ENCODE data around the gene WASHC3.
"Not testable (repeated sequence)": the region's sequence is repeated elsewhere in the genome, so short reads cannot be mapped to it uniquely, and the experiment has no call there.

Gene WASHC3

GRCh38 chr12:102061560-102062418 is at the start of gene WASHC3:
TSS of gene WASHC3 (minus strand) at chr12:102061991. CDS start at chr12:102061962, 29 bp downstream.
- DNase-seq (ENCODE audit: low spot score): peak; percentile 97

- DNase-seq (ENCODE audit: low spot score): no peak
Measured at GRCh38 chr12:102110782-102111181, 49.0 kb upstream of the WASHC3 start.

DNA sequence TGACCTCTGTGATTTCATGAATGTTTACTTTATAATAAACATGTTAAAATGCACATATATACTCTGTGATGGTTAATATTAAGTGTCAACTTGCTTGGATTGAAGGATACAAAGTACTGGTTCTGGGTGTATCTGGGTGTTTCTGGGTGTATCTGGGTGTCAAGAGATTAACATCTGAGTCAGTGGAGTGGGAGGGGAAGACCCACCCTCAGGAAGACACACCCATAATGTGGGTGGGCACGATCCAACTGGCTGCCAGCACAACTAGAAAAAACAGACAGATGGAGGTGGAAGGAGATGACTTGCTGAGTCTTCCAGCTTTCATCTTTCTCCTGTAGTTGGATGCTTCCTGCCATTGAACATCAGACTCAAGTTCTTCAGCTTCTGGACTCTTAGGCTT is 46.2 kb upstream of the WASHC3 start:
- no peak for DNase-seq (ENCODE audit: low spot score)

- no peak for DNase-seq (ENCODE audit: low spot score)
Measured at GRCh38 chr12:102106905-102107304, 45.1 kb upstream of the WASHC3 start.

GRCh38 chr12:102096855-102097254 is 35.1 kb upstream of the WASHC3 start:
- peak; percentile 65 for DNase-seq (ENCODE audit: low spot score)

DNA sequence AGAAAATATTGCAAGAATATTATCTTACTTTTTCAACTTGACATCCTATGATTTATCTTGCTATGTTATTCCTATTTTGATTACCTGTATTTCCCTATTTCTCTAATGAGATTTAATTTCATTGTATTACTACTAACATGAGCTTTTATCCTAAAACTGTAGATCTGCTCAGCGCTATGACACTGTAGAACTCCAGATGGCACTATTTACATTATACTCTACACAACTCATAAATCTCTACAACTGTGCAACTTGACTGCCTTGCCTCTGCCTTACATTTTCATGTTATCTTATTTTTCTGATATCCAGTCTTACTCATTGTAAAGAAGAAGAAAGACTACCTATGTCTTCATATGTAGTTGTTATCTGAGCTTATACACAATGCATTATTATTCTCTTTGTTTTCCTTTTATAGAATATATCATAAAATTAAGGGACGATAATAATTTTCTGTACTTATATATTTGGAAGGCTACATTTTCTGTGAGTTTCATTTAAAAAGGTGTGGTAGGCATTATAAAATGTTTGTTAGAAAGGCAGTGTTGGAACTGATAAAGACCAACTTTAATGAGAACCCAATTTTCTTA is 34.0 kb upstream of the WASHC3 start:
- peak; percentile 37 for DNase-seq (ENCODE audit: low spot score)

GRCh38 chr12:102093319-102093718 is 31.5 kb upstream of the WASHC3 start:
- no peak for DNase-seq (ENCODE audit: low spot score)

DNA sequence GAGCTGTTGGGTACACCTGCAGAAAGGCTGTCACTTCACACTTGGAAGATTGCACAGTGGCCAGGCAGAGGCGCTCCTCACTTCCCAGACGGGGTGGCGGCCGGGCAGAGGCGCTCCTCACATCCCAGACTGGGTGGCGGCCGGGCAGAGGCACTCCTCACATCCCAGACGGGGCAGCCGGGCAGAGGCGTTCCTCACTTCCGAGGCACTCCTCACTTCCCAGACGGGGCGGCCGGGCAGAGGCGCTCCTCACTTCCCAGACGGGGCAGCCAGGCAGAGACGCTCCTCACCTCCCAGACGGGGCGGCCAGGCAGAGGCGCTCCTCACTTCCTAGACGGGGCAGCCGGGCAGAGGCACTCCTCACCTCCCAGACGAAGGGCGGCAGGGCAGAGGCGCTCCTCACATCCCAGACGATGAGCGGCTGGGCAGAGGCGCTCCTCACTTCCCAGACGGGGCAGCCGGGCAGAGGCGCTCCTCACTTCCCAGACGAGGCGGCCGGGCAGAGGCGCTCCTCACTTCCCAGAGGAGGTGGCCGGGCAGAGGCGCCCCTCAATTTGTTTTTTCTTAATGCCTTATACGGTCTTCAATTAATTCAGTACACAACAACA is 27.5 kb upstream of the WASHC3 start:
- not testable (repeated sequence) for DNase-seq (ENCODE audit: low spot score)

DNA sequence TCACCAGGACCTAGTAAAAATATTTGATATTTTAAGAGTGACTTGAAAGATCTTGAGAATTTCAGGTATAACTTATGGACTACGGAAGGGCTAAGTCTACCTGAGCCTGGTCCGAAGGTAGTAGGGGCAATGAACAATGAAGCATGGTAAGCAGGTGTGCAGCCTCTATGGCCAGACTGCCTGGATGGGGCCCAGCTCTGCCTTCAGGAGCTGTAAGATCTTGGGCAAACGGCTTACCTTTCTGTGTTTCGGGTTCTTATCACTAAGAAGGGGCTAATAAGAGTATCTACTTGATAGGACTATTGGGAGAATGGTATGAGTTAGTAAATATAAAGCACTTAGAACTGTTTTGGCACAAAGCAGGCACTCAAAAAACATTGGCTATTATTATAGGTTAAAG is 19.1 kb upstream of the WASHC3 start:
- no peak for DNase-seq (ENCODE audit: low spot score)

DNA sequence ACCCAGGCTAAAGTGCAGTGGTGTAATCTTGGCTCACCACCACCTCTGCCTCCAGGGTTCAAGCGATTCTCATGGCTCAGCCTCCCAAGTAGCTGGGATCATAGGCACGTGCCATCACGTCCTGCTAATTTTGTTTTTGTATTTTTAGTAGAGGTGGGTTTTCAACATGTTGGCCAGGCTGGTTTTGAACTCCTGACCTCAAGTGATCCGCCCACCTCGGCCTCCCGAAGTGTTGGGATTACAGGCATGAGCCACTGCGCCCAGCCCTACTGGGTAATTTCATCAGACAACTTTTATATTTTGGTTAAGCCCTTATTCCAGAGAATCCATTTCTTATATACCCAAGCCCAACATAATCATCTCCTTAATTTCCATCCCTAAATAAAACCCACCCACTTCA is 10.3 kb upstream of the WASHC3 start:
- DNase-seq (ENCODE audit: low spot score): not testable (repeated sequence)

DNA sequence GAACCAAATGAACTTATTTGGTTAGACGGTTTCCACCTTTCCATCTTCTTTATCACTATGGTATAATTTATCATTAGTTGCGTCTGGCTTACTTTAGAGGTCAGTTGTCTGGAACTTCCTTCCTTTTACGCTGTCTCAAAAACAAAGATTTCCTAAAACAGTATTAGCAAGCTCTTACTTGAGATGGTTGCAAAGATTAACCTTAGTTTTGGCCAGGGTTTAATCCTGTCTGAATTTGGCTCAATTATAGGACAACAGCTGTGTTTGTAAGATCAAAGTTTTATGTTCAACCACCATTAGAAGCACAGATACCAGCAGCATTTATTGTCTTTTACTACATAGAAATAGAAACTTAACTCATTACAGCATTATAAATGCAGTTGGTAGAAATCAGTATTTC is 7.9 kb upstream of the WASHC3 start:
- no peak for DNase-seq (ENCODE audit: low spot score)

DNA sequence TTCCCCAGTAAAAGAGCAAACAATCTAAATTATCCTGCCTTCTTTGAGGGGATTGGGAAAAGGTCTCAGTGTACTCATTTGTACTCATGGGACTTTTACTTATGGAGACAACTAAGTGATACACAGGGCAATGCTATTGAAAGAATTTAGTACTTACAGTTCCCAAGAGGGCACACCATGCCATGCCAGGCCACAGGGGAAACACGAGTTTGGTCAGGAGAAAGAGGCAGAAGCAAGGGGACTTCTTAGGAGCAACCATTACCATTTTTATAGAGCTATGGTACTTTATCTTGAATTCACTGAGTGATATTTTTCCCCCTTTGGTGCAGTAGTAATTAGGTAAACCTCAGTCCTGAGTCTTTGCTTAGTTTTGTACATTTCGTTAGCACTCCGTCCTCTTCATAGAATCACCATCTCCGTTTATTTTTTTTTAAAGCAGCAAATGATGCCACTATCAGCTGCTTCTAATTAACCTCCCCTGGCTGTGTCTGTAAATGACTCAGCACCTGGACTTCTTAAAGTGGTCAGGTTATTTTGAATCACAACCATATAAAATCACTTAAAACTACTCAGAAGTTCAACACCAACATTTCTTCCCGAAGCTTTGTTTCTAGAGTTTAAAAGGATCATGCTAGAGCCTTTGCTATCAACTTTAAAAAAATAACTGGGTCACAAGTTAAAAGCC is 5.9 kb upstream of the WASHC3 start:
- DNase-seq (ENCODE audit: low spot score): no peak

GRCh38 chr12:102064476-102064875 is 2.7 kb upstream of the WASHC3 start:
- DNase-seq (ENCODE audit: low spot score): no peak

GRCh38 chr12:102063069-102063468 is 1.3 kb upstream of the WASHC3 start:
- DNase-seq (ENCODE audit: low spot score): peak; percentile 38

DNA sequence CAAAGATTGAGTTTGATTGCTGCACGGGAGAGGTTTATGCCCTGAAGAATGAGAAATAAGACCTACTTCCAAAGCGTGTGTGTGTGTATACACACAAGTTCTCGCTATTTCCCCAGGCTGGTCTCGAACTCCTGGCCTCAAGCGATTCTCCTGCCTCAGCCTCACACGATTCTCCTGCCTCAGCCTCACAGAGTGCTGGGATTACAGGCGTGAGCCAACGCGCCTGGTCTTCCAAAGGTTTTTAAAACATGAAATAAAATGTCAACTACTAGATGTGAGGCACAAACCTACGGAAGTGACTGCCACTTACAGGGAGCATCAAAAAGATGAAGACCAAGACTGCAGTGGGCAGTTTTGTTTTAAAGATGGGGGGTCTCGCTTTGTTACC is 622 bp upstream of the WASHC3 start:
- no peak for DNase-seq (ENCODE audit: low spot score)

- DNase-seq (ENCODE audit: low spot score): no peak
Measured at GRCh38 chr12:102061096-102061559, 663 bp downstream of the WASHC3 start.

DNA sequence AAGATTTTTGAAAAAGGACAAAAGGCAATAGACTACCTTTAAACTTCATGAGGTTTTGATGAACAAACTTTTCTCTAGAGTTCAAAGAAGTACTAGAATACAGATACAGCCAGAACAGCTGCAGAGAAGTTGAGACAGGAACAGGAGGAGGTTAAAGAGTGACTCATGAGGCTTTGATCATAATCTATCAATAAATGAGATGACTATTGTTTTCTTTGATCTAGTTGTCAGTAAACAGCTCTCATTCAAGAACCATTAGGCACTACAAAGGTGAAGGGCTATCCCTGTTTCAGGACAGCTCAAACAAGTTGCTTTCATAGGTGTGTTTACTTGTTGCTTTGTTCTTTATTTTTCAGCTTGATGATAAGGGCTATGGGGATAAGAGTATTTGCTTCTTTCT is 2.4 kb downstream of the WASHC3 start:
- DNase-seq (ENCODE audit: low spot score): no peak

- DNase-seq (ENCODE audit: low spot score): no peak
Measured at GRCh38 chr12:102054345-102054744, 7.4 kb downstream of the WASHC3 start.

- DNase-seq (ENCODE audit: low spot score): no peak
Measured at GRCh38 chr12:102053062-102053349, 8.8 kb downstream of the WASHC3 start.

GRCh38 chr12:102052192-102053061 is 9.4 kb downstream of the WASHC3 start:
- DNase-seq (ENCODE audit: low spot score): no peak

GRCh38 chr12:102051431-102051965 is 10.3 kb downstream of the WASHC3 start:
- DNase-seq (ENCODE audit: low spot score): no peak
